ENCODE results near the gene FGFR2. TPM values are rescaled to one million over a fixed set of nuclear protein-coding genes. Genes with fewer than 3 reads are reported as not detected.

The FGFR2 gene
- total and polyA plus RNA-seq, 2 of the 4 experiments (the other 2 are of a cell fraction), result not detected

DNA sequence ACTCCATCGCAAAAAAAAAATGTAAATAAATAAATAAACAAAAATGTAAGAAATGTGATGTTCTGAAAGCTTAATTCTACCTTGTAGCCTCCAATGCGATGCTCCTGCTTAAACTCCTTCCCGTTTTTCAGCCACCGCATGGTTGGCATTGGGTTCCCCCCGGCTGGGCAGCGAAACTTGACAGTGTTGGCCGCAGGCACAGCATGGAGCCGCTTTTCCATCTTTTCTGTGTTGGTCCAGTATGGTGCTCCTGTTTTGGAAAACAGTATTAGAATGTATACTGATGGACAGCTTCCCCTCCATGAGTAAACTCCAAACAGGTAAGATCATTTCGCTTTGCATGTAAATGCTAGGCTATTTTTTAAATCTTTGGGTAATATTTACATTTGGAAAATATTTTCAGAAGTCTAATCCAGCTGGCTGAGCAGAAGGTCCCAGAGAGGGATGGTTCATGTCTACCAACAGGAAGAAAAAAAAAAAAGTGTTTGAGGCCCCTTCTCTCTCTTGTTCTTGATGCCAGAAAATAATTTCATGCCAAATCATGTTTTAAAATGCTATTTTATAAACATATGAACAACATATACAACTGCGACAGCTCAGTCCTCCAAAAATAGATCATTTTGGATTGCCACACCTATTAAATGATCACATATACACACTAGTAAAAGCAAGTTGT is 46.9 kb downstream of the FGFR2 start:
- no peak overlapping the region for H3K9ac ChIP-seq (ENCODE audit: low read depth, low read length)
- no peaks in the 10 kb centered on the region for H3K4me1 ChIP-seq (ENCODE audit: control insufficient read depth, insufficient read depth, low read length)
- dilution Hi-C loops (cut with HindIII; ENCODE audit: low sequenced_read_pairs, unreplicated experiment), result no loop called here
- no CpG with 5 or more reads among the region's 10 CpGs for WGBS, 2 experiments (ENCODE audit: extremely low coverage in 2 of 2, insufficient read length in 1 of 2)
- ChIA-PET CTCF (no interaction called here), POLR2A (ENCODE audit: unreplicated experiment) (no interaction called here)
- TF ChIP-seq MXI1 (IDR thresholded peaks at IDR 0.05; ENCODE audit: borderline replicate concordance, low read depth, low read length), result no peak
- TF ChIP-seq RCOR1 (IDR thresholded peaks at IDR 0.05; ENCODE audit: insufficient replicate concordance, low read length), result no peak
- TF ChIP-seq, protein P1, sequence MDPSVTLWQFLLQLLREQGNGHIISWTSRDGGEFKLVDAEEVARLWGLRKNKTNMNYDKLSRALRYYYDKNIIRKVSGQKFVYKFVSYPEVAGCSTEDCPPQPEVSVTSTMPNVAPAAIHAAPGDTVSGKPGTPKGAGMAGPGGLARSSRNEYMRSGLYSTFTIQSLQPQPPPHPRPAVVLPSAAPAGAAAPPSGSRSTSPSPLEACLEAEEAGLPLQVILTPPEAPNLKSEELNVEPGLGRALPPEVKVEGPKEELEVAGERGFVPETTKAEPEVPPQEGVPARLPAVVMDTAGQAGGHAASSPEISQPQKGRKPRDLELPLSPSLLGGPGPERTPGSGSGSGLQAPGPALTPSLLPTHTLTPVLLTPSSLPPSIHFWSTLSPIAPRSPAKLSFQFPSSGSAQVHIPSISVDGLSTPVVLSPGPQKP (IDR thresholded peaks at IDR 0.05; ENCODE audit: borderline replicate concordance, low read depth, low read length), result no peak
- no peak for TF ChIP-seq MAZ (IDR thresholded peaks at IDR 0.05; ENCODE audit: borderline replicate concordance, low read depth, low read length)
- no peak for TF ChIP-seq POLR2A (IDR thresholded peaks at IDR 0.05; ENCODE audit: low read depth, low read length)
- no peak for TF ChIP-seq RAD21 (IDR thresholded peaks at IDR 0.05; ENCODE audit: low read length)
- TF ChIP-seq CEBPB (IDR thresholded peaks at IDR 0.05; ENCODE audit: low read depth, low read length), result no peak
- TF ChIP-seq, protein P2, sequence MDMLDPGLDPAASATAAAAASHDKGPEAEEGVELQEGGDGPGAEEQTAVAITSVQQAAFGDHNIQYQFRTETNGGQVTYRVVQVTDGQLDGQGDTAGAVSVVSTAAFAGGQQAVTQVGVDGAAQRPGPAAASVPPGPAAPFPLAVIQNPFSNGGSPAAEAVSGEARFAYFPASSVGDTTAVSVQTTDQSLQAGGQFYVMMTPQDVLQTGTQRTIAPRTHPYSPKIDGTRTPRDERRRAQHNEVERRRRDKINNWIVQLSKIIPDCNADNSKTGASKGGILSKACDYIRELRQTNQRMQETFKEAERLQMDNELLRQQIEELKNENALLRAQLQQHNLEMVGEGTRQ (IDR thresholded peaks at IDR 0.05; ENCODE audit: low read depth, low read length), result no peak
- no peak for TF ChIP-seq MAFK (IDR thresholded peaks at IDR 0.05; ENCODE audit: low read depth, low read length)
- TF ChIP-seq CHD1 (IDR thresholded peaks at IDR 0.05; ENCODE audit: low read depth, low read length), result no peak
- TF ChIP-seq, protein P3, sequence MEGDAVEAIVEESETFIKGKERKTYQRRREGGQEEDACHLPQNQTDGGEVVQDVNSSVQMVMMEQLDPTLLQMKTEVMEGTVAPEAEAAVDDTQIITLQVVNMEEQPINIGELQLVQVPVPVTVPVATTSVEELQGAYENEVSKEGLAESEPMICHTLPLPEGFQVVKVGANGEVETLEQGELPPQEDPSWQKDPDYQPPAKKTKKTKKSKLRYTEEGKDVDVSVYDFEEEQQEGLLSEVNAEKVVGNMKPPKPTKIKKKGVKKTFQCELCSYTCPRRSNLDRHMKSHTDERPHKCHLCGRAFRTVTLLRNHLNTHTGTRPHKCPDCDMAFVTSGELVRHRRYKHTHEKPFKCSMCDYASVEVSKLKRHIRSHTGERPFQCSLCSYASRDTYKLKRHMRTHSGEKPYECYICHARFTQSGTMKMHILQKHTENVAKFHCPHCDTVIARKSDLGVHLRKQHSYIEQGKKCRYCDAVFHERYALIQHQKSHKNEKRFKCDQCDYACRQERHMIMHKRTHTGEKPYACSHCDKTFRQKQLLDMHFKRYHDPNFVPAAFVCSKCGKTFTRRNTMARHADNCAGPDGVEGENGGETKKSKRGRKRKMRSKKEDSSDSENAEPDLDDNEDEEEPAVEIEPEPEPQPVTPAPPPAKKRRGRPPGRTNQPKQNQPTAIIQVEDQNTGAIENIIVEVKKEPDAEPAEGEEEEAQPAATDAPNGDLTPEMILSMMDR (conservative IDR thresholded peaks at IDR 0.05; ENCODE audit: low read depth, low read length), result no peak
- TF ChIP-seq NFE2L2 (IDR thresholded peaks at IDR 0.05; ENCODE audit: low read depth, low read length), result no peak
- TF ChIP-seq FOS (IDR thresholded peaks at IDR 0.05; ENCODE audit: low read depth, low read length), result no peak
- TF ChIP-seq BHLHE40 (IDR thresholded peaks at IDR 0.05; ENCODE audit: low read depth, low read length), result no peak
- TF ChIP-seq SMC3 (IDR thresholded peaks at IDR 0.05; ENCODE audit: low read depth, low read length), result no peak
- in situ Hi-C loops (cut with MboI; ENCODE audit: low sequenced_read_pairs), result no loop called here
- no peak overlapping the region for H4K5ac ChIP-seq (ENCODE audit: low read depth, low read length)
- H3K18ac ChIP-seq (ENCODE audit: low read depth, low read length), result no peak overlapping the region
- H3K36me3 ChIP-seq (ENCODE audit: control insufficient read depth, insufficient read depth, low read length), result no peaks in the 10 kb centered on the region
- H3K27me3 ChIP-seq (ENCODE audit: control insufficient read depth, insufficient read depth, low read length), result no peaks in the 10 kb centered on the region
- DNase-seq (no peak), ATAC-seq (ENCODE audit: low read depth) (no peak)
- no peak overlapping the region for H2AFZ ChIP-seq (replicated peaks; ENCODE audit: low read length, poor library complexity)
- no peak overlapping the region for H3K4me3 ChIP-seq (ENCODE audit: insufficient read depth, low read depth, low read length)
- H2BK20ac ChIP-seq (ENCODE audit: low read depth, low read length), result no peak overlapping the region
- H2BK120ac ChIP-seq (ENCODE audit: low read depth, low read length), result no peak overlapping the region
- H3K14ac ChIP-seq (replicated peaks; ENCODE audit: low read depth, low read length), result no peak overlapping the region
- H3K4ac ChIP-seq (ENCODE audit: low read depth, low read length), result no peak overlapping the region
- no TSS peak for BruUV-seq (replicated peaks)
- H3K4me2 ChIP-seq (ENCODE audit: low read depth, low read length), result no peak overlapping the region
- no peak overlapping the region for H4K8ac ChIP-seq (ENCODE audit: low read depth in 2 of 2, low read length in 2 of 2)
- peaks cover 26% of the 10 kb centered on the region for H3K9me3 ChIP-seq (ENCODE audit: control insufficient read depth, insufficient read depth, low read length)
- no peak overlapping the region for H3K27ac ChIP-seq (ENCODE audit: insufficient read depth, low read length)
- intact Hi-C loops (cut with micrococcal nuclease), result no loop called here
- no peak overlapping the region for H4K91ac ChIP-seq (ENCODE audit: insufficient read depth, low read depth, low read length)
- H2AK9ac ChIP-seq (replicated peaks; ENCODE audit: low read depth, low read length, poor library complexity), result no peak overlapping the region
- no peak overlapping the region for H3K23ac ChIP-seq (ENCODE audit: low read depth, low read length)
- no peaks in the 10 kb centered on the region for H3K9me1 ChIP-seq (ENCODE audit: insufficient read depth, low read length)
- no peaks in the 10 kb centered on the region for H3K79me1 ChIP-seq (ENCODE audit: low read depth in 1 of 2, low read length in 2 of 2)
- no peak overlapping the region for H2AK5ac ChIP-seq (ENCODE audit: low read depth, low read length)
- H4K20me1 ChIP-seq (ENCODE audit: insufficient read depth, low read length), result no peaks in the 10 kb centered on the region
- no peak overlapping the region for H3K56ac ChIP-seq (ENCODE audit: extremely low read depth, insufficient read depth, low read length)
- no peak overlapping the region for H2BK15ac ChIP-seq (ENCODE audit: low read depth, low read length)
- H2BK5ac ChIP-seq (ENCODE audit: low read depth, low read length, poor library complexity, severe bottlenecking), result no peak overlapping the region

Data from IMR-90 (cell line).